CD14-positive monocyte (primary cell): ENCODE results near the gene CSNK1E. TPM values are rescaled to one million over a fixed set of nuclear protein-coding genes. Genes with fewer than 3 reads are reported as not detected.

Source experiments
- DNase-seq, 3 donors: peaks; one replicate each; pipeline ENCODE4 v3.0.0-alpha.2; 2011 to 2022
- H2AFZ ChIP-seq: 2 replicates; pipeline ENCODE4 v1.6.0; 2012; ENCODE audit warnings: mild to moderate bottlenecking, low read depth, low read length, inconsistent platforms; ENCODE audit not compliant: insufficient read depth, poor library complexity, severe bottlenecking
- H3K27ac ChIP-seq, 2 donors: 1 replicate in 1 of 2; 2 replicates in 1 of 2; pipeline ENCODE4 v1.5.1; 2012 to 2013; ENCODE audit warnings: low read length in 2 of 2, control low read depth in 1 of 2, inconsistent platforms in 1 of 2, low read depth in 1 of 2, mild to moderate bottlenecking in 1 of 2
- H3K27me3 ChIP-seq, 2 donors: one replicate each; pipeline versions ENCODE4 v1.6.0 to v1.6.1; 2011 to 2013; ENCODE audit warnings: low read length in 2 of 2; ENCODE audit not compliant: control insufficient read depth in 2 of 2, insufficient read depth in 2 of 2
- H3K36me3 ChIP-seq, 2 donors: replicated peaks in 1 of 2; 1 replicate in 1 of 2; 2 replicates in 1 of 2; pipeline versions ENCODE4 v1.5.1 to v1.6.1; 2012 to 2013; ENCODE audit warnings: low read length in 2 of 2, control low read depth in 1 of 2, inconsistent platforms in 1 of 2, mild to moderate bottlenecking in 1 of 2; ENCODE audit not compliant: insufficient read depth in 2 of 2, control insufficient read depth in 1 of 2
- H3K4me1 ChIP-seq, 2 donors: 1 replicate in 1 of 2; 2 replicates in 1 of 2; pipeline versions ENCODE4 v1.5.1 to v1.6.1; 2012 to 2013; ENCODE audit warnings: low read length in 2 of 2, control low read depth in 1 of 2, inconsistent platforms in 1 of 2, mild to moderate bottlenecking in 1 of 2, moderate library complexity in 1 of 2; ENCODE audit not compliant: insufficient read depth in 2 of 2, control insufficient read depth in 1 of 2
- H3K4me2 ChIP-seq: replicated peaks from 2 replicates; pipeline ENCODE3; 2012; ENCODE audit warnings: low read length, moderate library complexity, mild to moderate bottlenecking; ENCODE audit not compliant: poor library complexity, severe bottlenecking; ENCODE audit errors: extremely low read depth
- H3K4me3 ChIP-seq, 3 experiments: fragments of 200-600 bp in 1 of 3; sonication (generic) in 1 of 3; replicated peaks in 1 of 3; 1 replicate in 2 of 3; 2 replicates in 1 of 3; pipeline ENCODE4 v1.5.1; 2011 to 2013; ENCODE audit warnings: low read length in 3 of 3, mild to moderate bottlenecking in 3 of 3, control low read depth in 2 of 3, low read depth in 2 of 3, inconsistent platforms in 1 of 3, moderate library complexity in 1 of 3
- H3K79me2 ChIP-seq: 2 replicates; pipeline ENCODE4 v1.6.0; 2012; ENCODE audit warnings: mild to moderate bottlenecking, control low read depth, inconsistent platforms, low read length, moderate library complexity; ENCODE audit not compliant: insufficient read depth
- H3K9ac ChIP-seq: 2 replicates; pipeline ENCODE4 v1.6.0; 2017; ENCODE audit warnings: low read length, mild to moderate bottlenecking; ENCODE audit not compliant: insufficient read depth, poor library complexity, severe bottlenecking
- H3K9me3 ChIP-seq, 2 donors: replicated peaks in 1 of 2; 1 replicate in 1 of 2; 2 replicates in 1 of 2; pipeline versions ENCODE4 v1.5.1 to v1.6.1; 2012 to 2013; ENCODE audit warnings: low read length in 2 of 2, control low read depth in 1 of 2; ENCODE audit not compliant: control insufficient read depth in 1 of 2, insufficient read depth in 1 of 2
- H4K20me1 ChIP-seq: 2 replicates; pipeline ENCODE4 v1.6.0; 2012; ENCODE audit warnings: mild to moderate bottlenecking, low read length, control low read depth, moderate library complexity; ENCODE audit not compliant: insufficient read depth
- H3K27ac Mint-ChIP-seq, 7 donors: one replicate each; pipeline ENCODE4 v1.8.0; 2020; ENCODE audit warnings: mild to moderate bottlenecking in 7 of 7, mixed read lengths in 7 of 7, moderate library complexity in 6 of 7, inconsistent platforms in 2 of 7
- H3K27me3 Mint-ChIP-seq, 3 donors: one replicate each; pipeline ENCODE4 v1.8.0; 2021 to 2022; ENCODE audit warnings: low read depth in 3 of 3, mild to moderate bottlenecking in 3 of 3, mixed read lengths in 3 of 3, moderate library complexity in 3 of 3, inconsistent platforms in 1 of 3
- H3K36me3 Mint-ChIP-seq, 2 donors: one replicate each; pipeline ENCODE4 v1.8.0; 2020; ENCODE audit warnings: mixed read lengths in 2 of 2, inconsistent platforms in 1 of 2, mild to moderate bottlenecking in 1 of 2
- H3K4me1 Mint-ChIP-seq: one replicate; pipeline ENCODE4 v1.8.0; 2020; ENCODE audit warnings: mild to moderate bottlenecking, mixed read lengths
- H3K4me3 Mint-ChIP-seq, 2 donors: one replicate each; pipeline ENCODE4 v1.8.0; 2020; ENCODE audit warnings: mild to moderate bottlenecking in 2 of 2, mixed read lengths in 2 of 2, moderate library complexity in 1 of 2
- H3K9me3 Mint-ChIP-seq, 7 donors: one replicate each; pipeline ENCODE4 v1.8.0; 2020 to 2022; ENCODE audit warnings: mixed read lengths in 7 of 7, mild to moderate bottlenecking in 6 of 7, moderate library complexity in 6 of 7, inconsistent platforms in 2 of 7
- WGBS: methylation state at CpG from one replicate; pipeline ENCODE4 v1.1.5; 2013; ENCODE audit warnings: missing lambda C conversion rate; ENCODE audit not compliant: insufficient coverage; 5-methylcytosine and 5-hydroxymethylcytosine counted together
- intact Hi-C, 2 donors: fragments of 100-400 bp; cut with micrococcal nuclease; formaldehyde crosslinking; loops; one replicate each; pipeline versions ENCODE4 v1.15.0 to v1.15.1; 2023
- polyA plus RNA-seq, 3 donors: library from polyadenylated mRNA; depleted of rRNA in 1 of 3; unstranded in 2 of 3; stranded (reverse) in 1 of 3; fragments of 300-500 nt in 2 of 3; fragments of >200 nt in 1 of 3; fragmentation: Illumina TruSeq in 2 of 3; gene quantifications; 1 replicate in 2 of 3; 2 replicates in 1 of 3; pipeline ENCODE4 v1.2.3, GENCODE V29; 2012 to 2021
- TF ChIP-seq, protein P1 (sequence below): fragments of 200-600 bp; IDR thresholded peaks from one replicate; pipeline ENCODE4 v1.8.0; 2022; ENCODE audit warnings: antibody characterized with exemption, mild to moderate bottlenecking

CSNK1E gene
- polyA plus RNA-seq, 3 donors = 1.9 to 44.7 (median 3.1) TPM

GRCh38 chr22:38244106-38244505, 73.1 kb downstream of the CSNK1E start:
- no peaks in the 10 kb centered on the region for H3K79me2 ChIP-seq
- peaks cover 62 to 74% of the 10 kb centered on the region in 2 donors for H3K36me3 Mint-ChIP-seq

DNA sequence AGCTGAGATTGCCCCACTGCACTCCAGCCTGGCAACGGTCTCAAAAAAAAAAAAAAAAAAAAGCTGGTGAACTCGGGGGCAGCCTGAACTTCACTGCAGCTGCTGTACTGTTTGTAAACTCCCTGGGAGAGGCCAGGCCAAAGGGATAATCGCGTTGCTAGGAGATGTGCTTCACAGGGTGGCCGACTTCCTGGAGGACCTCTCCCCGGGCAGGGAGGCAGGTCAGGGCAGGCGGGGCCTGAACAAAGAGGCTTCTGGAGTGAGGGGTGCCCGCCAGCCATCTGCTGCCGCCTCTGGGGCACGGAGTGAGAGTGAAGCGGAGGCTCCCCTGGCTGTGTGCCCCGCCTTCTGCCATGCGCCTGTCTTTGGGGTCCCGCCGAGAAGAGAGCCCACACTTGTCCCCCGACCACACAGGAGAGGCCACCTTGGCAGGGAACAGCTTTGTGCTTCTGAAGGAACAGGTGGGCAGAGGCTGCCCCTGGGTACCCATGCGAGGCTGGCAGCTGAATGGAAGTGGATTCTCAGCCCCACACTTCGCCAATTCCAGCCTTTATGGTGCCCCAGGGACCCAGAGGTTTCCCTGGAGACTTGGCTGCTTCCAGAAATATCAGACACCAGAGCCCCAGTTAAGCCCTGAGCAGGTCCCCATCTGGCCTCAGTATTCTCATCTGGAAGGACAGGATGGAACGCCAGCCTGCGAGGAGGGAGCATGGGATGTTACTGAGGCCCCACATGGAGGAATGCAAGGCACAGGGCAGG, 74.0 kb downstream of the CSNK1E start:
- no peaks in the 10 kb centered on the region for H3K27me3 Mint-ChIP-seq
- Histone ChIP-seq H3K4me1 (no peaks in the 10 kb centered on the region), H3K9me3 (no peaks in the 10 kb centered on the region), H3K4me2 (no peak overlapping the region), H3K27me3 (no peaks in the 10 kb centered on the region), H4K20me1 (peaks cover 6% of the 10 kb centered on the region), H3K9ac (no peak overlapping the region), H3K27ac (no peak overlapping the region), H3K79me2 (no peaks in the 10 kb centered on the region), H3K4me3 (no peak overlapping the region), H2AFZ (no peak overlapping the region), H3K36me3 (peaks cover 29 to 67% of the 10 kb centered on the region in 2 donors)
- 95% methylated on average over 18 of the region's 20 CpGs for WGBS
- peaks cover 0 to 2% (median 0%) of the 10 kb centered on the region in 7 donors for H3K9me3 Mint-ChIP-seq
- intact Hi-C loops = no loop called here
- no peak overlapping the region for H3K27ac Mint-ChIP-seq
- H3K4me1 Mint-ChIP-seq = peaks cover 3% of the 10 kb centered on the region
- H3K36me3 Mint-ChIP-seq = peaks cover 68 to 78% of the 10 kb centered on the region in 2 donors
- H3K4me3 Mint-ChIP-seq = no peak overlapping the region
- DNase-seq = no peak
- TF ChIP-seq, protein P1, sequence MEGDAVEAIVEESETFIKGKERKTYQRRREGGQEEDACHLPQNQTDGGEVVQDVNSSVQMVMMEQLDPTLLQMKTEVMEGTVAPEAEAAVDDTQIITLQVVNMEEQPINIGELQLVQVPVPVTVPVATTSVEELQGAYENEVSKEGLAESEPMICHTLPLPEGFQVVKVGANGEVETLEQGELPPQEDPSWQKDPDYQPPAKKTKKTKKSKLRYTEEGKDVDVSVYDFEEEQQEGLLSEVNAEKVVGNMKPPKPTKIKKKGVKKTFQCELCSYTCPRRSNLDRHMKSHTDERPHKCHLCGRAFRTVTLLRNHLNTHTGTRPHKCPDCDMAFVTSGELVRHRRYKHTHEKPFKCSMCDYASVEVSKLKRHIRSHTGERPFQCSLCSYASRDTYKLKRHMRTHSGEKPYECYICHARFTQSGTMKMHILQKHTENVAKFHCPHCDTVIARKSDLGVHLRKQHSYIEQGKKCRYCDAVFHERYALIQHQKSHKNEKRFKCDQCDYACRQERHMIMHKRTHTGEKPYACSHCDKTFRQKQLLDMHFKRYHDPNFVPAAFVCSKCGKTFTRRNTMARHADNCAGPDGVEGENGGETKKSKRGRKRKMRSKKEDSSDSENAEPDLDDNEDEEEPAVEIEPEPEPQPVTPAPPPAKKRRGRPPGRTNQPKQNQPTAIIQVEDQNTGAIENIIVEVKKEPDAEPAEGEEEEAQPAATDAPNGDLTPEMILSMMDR = no peak

More at GRCh38 chr22:38244106-38244505, 73.1 kb downstream of the CSNK1E start:
- Mint-ChIP-seq H3K9me3 (peaks cover 0 to 2% (median 0%) of the 10 kb centered on the region in 7 donors), H3K4me1 (peaks cover 3% of the 10 kb centered on the region), H3K4me3 (no peak overlapping the region), H3K27ac (peak overlapping the region in 1 of 7 donors; percentile 78), H3K27me3 (peaks cover 0 to 1% (median 0%) of the 10 kb centered on the region in 3 donors)
- Histone ChIP-seq H3K4me2 (no peak overlapping the region), H3K27me3 (no peaks in the 10 kb centered on the region), H3K27ac (no peak overlapping the region), H4K20me1 (peaks cover 15% of the 10 kb centered on the region), H3K4me1 (no peaks in the 10 kb centered on the region), H2AFZ (no peak overlapping the region), H3K9me3 (peaks cover 0 to 2% of the 10 kb centered on the region in 2 donors), H3K36me3 (peaks cover 29 to 62% of the 10 kb centered on the region in 2 donors), H3K4me3 (no peak overlapping the region), H3K9ac (no peak overlapping the region)
- WGBS = no CpG with 5 or more reads among the region's 4 CpGs
- DNase-seq = no peak
- TF ChIP-seq, protein P1 = no peak
- intact Hi-C loops = no loop called here
